SK-N-SH treated with all-trans-retinoic acid at 6 μM for 48 hours (cell line): ENCODE data around the gene HOXC5.

Source experiments
- ATAC-seq: fragments of 200-7000 bp; cut with Tn5 transposase; 3 replicates; pipeline ENCODE4 v1.9.1; 2020; ENCODE audit warnings: mild to moderate bottlenecking, moderate library complexity
- ARNTL ChIP-seq: fragments of 450-650 bp; formaldehyde crosslinking; IDR thresholded peaks from 2 replicates; pipeline ENCODE4 v1.5.0; 2020; ENCODE audit warnings: low read depth, mild to moderate bottlenecking, moderate library complexity, borderline replicate concordance
- BACH2 ChIP-seq: fragments of 250-450 bp; sonication (Bioruptor Pico); IDR thresholded peaks from 2 replicates; pipeline ENCODE4 v1.9.0; 2021; ENCODE audit warnings: mild to moderate bottlenecking, borderline replicate concordance
- CREB5 ChIP-seq: fragments of 250-450 bp; sonication (Bioruptor Pico); IDR thresholded peaks from 2 replicates; pipeline ENCODE4 v1.5.1; 2020; ENCODE audit warnings: low read depth, mild to moderate bottlenecking, moderate library complexity
- CSDC2 ChIP-seq: fragments of 250-450 bp; sonication (Bioruptor Pico); IDR thresholded peaks from 2 replicates; pipeline ENCODE4 v1.5.0; 2020; ENCODE audit warnings: mild to moderate bottlenecking, moderate library complexity
- CSRNP3 ChIP-seq: fragments of 250-450 bp; sonication (Bioruptor Pico); IDR thresholded peaks from 2 replicates; pipeline ENCODE4 v1.5.1; 2021; ENCODE audit warnings: mild to moderate bottlenecking, moderate library complexity
- ESRRG ChIP-seq: fragments of 250-450 bp; sonication (Bioruptor Pico); IDR thresholded peaks from 2 replicates; pipeline ENCODE4 v1.6.1; 2021; ENCODE audit warnings: mild to moderate bottlenecking
- GLIS3 ChIP-seq: fragments of 250-450 bp; sonication (Bioruptor Pico); IDR thresholded peaks from 2 replicates; pipeline ENCODE4 v1.5.0; 2020; ENCODE audit warnings: mild to moderate bottlenecking, moderate library complexity
- ISL1 ChIP-seq: fragments of 250-450 bp; sonication (Bioruptor Pico); IDR thresholded peaks from 2 replicates; pipeline ENCODE4 v2.1.2; 2022; ENCODE audit warnings: mild to moderate bottlenecking, moderate library complexity
- OSR1 ChIP-seq: fragments of 250-450 bp; sonication (Bioruptor Pico); IDR thresholded peaks from 2 replicates; pipeline ENCODE4 v1.8.0; 2022; ENCODE audit warnings: moderate library complexity, mild to moderate bottlenecking, inconsistent platforms
- PATZ1 ChIP-seq: fragments of 250-450 bp; sonication (Bioruptor Pico); IDR thresholded peaks from 2 replicates; pipeline ENCODE4 v1.8.0; 2020; ENCODE audit warnings: mild to moderate bottlenecking, moderate library complexity, borderline replicate concordance
- POU6F1 ChIP-seq: fragments of 250-450 bp; sonication (Bioruptor Pico); IDR thresholded peaks from 2 replicates; pipeline ENCODE4 v1.8.0; 2021; ENCODE audit warnings: low read depth, mild to moderate bottlenecking, moderate library complexity, borderline replicate concordance
- PPARA ChIP-seq: fragments of 250-450 bp; sonication (Bioruptor Pico); IDR thresholded peaks from 2 replicates; pipeline ENCODE4 v1.5.0; 2020; ENCODE audit warnings: mild to moderate bottlenecking, borderline replicate concordance
- RARB ChIP-seq: fragments of 250-450 bp; sonication (Bioruptor Pico); IDR thresholded peaks from 2 replicates; pipeline ENCODE4 v1.8.0; 2021; ENCODE audit warnings: mild to moderate bottlenecking, moderate library complexity
- SNAI2 ChIP-seq: fragments of 250-450 bp; sonication (Bioruptor Pico); IDR thresholded peaks from 2 replicates; pipeline ENCODE4 v1.5.0; 2020; ENCODE audit warnings: mild to moderate bottlenecking, moderate library complexity
- TCF4 ChIP-seq: fragments of 250-450 bp; sonication (Bioruptor Pico); IDR thresholded peaks from 2 replicates; pipeline ENCODE4 v1.8.0; 2021; ENCODE audit warnings: mild to moderate bottlenecking, moderate library complexity, borderline replicate concordance
- TOX ChIP-seq: fragments of 250-450 bp; sonication (Bioruptor Pico); IDR thresholded peaks from 2 replicates; pipeline ENCODE4 v1.8.0; 2021; ENCODE audit warnings: mild to moderate bottlenecking, moderate library complexity, borderline replicate concordance
- TSHZ2 ChIP-seq: fragments of 250-450 bp; sonication (Bioruptor Pico); IDR thresholded peaks from 2 replicates; pipeline ENCODE4 v1.5.0; 2020; ENCODE audit warnings: mild to moderate bottlenecking, moderate library complexity
- ZC3H10 ChIP-seq: fragments of 250-450 bp; sonication (Bioruptor Pico); IDR thresholded peaks from 2 replicates; pipeline ENCODE4 v1.5.1; 2021; ENCODE audit warnings: mild to moderate bottlenecking, moderate library complexity
- ZFP3 ChIP-seq: fragments of 250-450 bp; sonication (Bioruptor Pico); IDR thresholded peaks from 2 replicates; pipeline ENCODE4 v1.5.0; 2020; ENCODE audit warnings: mild to moderate bottlenecking, moderate library complexity
- ZFP30 ChIP-seq: fragments of 450-650 bp; formaldehyde crosslinking; IDR thresholded peaks from 2 replicates; pipeline ENCODE4 v1.5.0; 2022; ENCODE audit warnings: mild to moderate bottlenecking, moderate library complexity
- ZNF565 ChIP-seq: fragments of 450-650 bp; formaldehyde crosslinking; conservative IDR thresholded peaks from 2 replicates; pipeline ENCODE4 v1.5.0; 2020; ENCODE audit warnings: low read depth, mild to moderate bottlenecking, moderate library complexity
- ZNF70 ChIP-seq: fragments of 450-650 bp; formaldehyde crosslinking; IDR thresholded peaks from 2 replicates; pipeline ENCODE4 v1.5.0; 2020; ENCODE audit warnings: mild to moderate bottlenecking, moderate library complexity

The HOXC5 gene

GRCh38 chr12:53991077-53991460 lies 41.8 kb upstream of the HOXC5 start:
- TF ChIP-seq CSDC2 (CRISPR knock-in tag) (no peak), BACH2 (CRISPR knock-in tag) (no peak), POU6F1 (CRISPR knock-in tag) (no peak), ZNF565 (CRISPR knock-in tag) (no peak), ARNTL (CRISPR knock-in tag) (no peak), TSHZ2 (no peak), ZNF70 (CRISPR knock-in tag) (no peak), CSRNP3 (CRISPR knock-in tag) (no peak), CREB5 (no peak), RARB (no peak), ZFP3 (CRISPR knock-in tag) (no peak), GLIS3 (CRISPR knock-in tag) (no peak), TCF4 (CRISPR knock-in tag) (no peak), ISL1 (CRISPR knock-in tag) (no peak), PPARA (CRISPR knock-in tag) (no peak)
- peak; percentile 17 for ATAC-seq

- no peak for TF ChIP-seq ESRRG (CRISPR knock-in tag)
- TF ChIP-seq PPARA (CRISPR knock-in tag): no peak
- TF ChIP-seq PATZ1 (CRISPR knock-in tag): no peak
- TF ChIP-seq SNAI2 (CRISPR knock-in tag): no peak
Measured at GRCh38 chr12:53992377-53992889, 40.4 kb upstream of the HOXC5 start.

GRCh38 chr12:53993162-53994008 lies 39.5 kb upstream of the HOXC5 start:
- no peak for ATAC-seq
- no peak for TF ChIP-seq OSR1 (CRISPR knock-in tag)
- no peak for TF ChIP-seq SNAI2 (CRISPR knock-in tag)
- TF ChIP-seq PATZ1 (CRISPR knock-in tag): no peak
- TF ChIP-seq RARB: no peak
- no peak for TF ChIP-seq TOX (CRISPR knock-in tag)
- TF ChIP-seq TCF4 (CRISPR knock-in tag): no peak
- TF ChIP-seq ZFP30 (CRISPR knock-in tag): no peak
- no peak for TF ChIP-seq ZNF565 (CRISPR knock-in tag)
- no peak for TF ChIP-seq ZNF70 (CRISPR knock-in tag)
- no peak for TF ChIP-seq TSHZ2
- no peak for TF ChIP-seq ARNTL (CRISPR knock-in tag)
- no peak for TF ChIP-seq PPARA (CRISPR knock-in tag)
- no peak for TF ChIP-seq ZC3H10 (CRISPR knock-in tag)
- no peak for TF ChIP-seq ZFP3 (CRISPR knock-in tag)

More at GRCh38 chr12:53992377-53992889, 40.4 kb upstream of the HOXC5 start:
- no peak for ATAC-seq
